ENCODE measurements around the gene HSP90AB1. TPM values are rescaled to one million over a fixed set of nuclear protein-coding genes. Genes with fewer than 3 reads are reported as not detected.

HSP90AB1 gene
- polyA plus RNA-seq, 3 donors: 119 to 242 (median 145) TPM

GRCh38 chr6:44219815-44220784 lies 26.8 kb upstream of the HSP90AB1 start:
- Histone ChIP-seq H3K9ac (ENCODE audit: insufficient read depth, low read length, poor library complexity, severe bottlenecking) (no peak overlapping the region), H2AFZ (ENCODE audit: insufficient read depth, low read depth, low read length, poor library complexity, severe bottlenecking) (peak overlapping the region; percentile 78)
- H3K27me3 Mint-ChIP-seq (ENCODE audit: low read depth in 3 of 3): peaks cover 5 to 17% (median 8%) of the 10 kb centered on the region in 3 donors

More at GRCh38 chr6:44219815-44220784, 26.8 kb upstream of the HSP90AB1 start:
- Mint-ChIP-seq H3K9me3 (peaks cover 0 to 2% (median 0%) of the 10 kb centered on the region in 7 donors), H3K27ac (peak overlapping the region in 5 of 7 donors; percentile 18 to 88 (median 56)), H3K4me3 (peak overlapping the region; percentile 80 to 86), H3K4me1 (peaks cover 72% of the 10 kb centered on the region), H3K36me3 (peaks cover 0 to 4% of the 10 kb centered on the region in 2 donors)
- intact Hi-C loops (cut with micrococcal nuclease): loop anchor here (2.0 to 5.0 kb wide), 3 partner anchors 17 to 93 kb away; partner anchors contain the start of genes SLC35B2 (in 2 of the 2), MRPL14 (in 1 of the 2) and TMEM63B (in 1 of the 2)
- H3K9me3 ChIP-seq (replicated peaks in 1 of 2; ENCODE audit: control insufficient read depth in 1 of 2, insufficient read depth in 1 of 2, low read length in 2 of 2): no peaks in the 10 kb centered on the region
- no peaks in the 10 kb centered on the region for H3K36me3 ChIP-seq (replicated peaks in 1 of 2; ENCODE audit: control insufficient read depth in 1 of 2, insufficient read depth in 2 of 2, low read length in 2 of 2)
- peaks cover 0 to 7% of the 10 kb centered on the region in 2 donors for H3K27me3 ChIP-seq (ENCODE audit: control insufficient read depth in 2 of 2, insufficient read depth in 2 of 2, low read length in 2 of 2)
- 100% methylated on average over 4 of the region's 28 CpGs for WGBS (ENCODE audit: insufficient coverage)
- H3K79me2 ChIP-seq (ENCODE audit: insufficient read depth, low read length): peaks cover 12% of the 10 kb centered on the region
- peak overlapping the region; percentile 91 for H3K4me2 ChIP-seq (replicated peaks; ENCODE audit: extremely low read depth, low read length, poor library complexity, severe bottlenecking)
- H3K4me1 ChIP-seq (ENCODE audit: control insufficient read depth in 1 of 2, insufficient read depth in 2 of 2, low read length in 2 of 2): peaks cover 74 to 79% of the 10 kb centered on the region in 2 donors
- no peak for DNase-seq
- H3K4me3 ChIP-seq (replicated peaks in 1 of 3; ENCODE audit: low read depth in 2 of 3, low read length in 3 of 3): peak overlapping the region; percentile 5 to 78 (median 52)
- peaks cover 11% of the 10 kb centered on the region for H4K20me1 ChIP-seq (ENCODE audit: insufficient read depth, low read length)
- no peak for TF ChIP-seq CTCF (IDR thresholded peaks at IDR 0.05)
- H3K27ac ChIP-seq (ENCODE audit: low read depth in 1 of 2, low read length in 2 of 2): no peak overlapping the region

Data from CD14-positive monocyte (primary cell).